ENCODE measurements around the gene AUTS2. TPM values are rescaled to one million over a fixed set of nuclear protein-coding genes. Genes with fewer than 3 reads are reported as not detected.

AUTS2 gene
- total RNA-seq, 1 experiment from 2014 or later, result 2.5 TPM

DNA sequence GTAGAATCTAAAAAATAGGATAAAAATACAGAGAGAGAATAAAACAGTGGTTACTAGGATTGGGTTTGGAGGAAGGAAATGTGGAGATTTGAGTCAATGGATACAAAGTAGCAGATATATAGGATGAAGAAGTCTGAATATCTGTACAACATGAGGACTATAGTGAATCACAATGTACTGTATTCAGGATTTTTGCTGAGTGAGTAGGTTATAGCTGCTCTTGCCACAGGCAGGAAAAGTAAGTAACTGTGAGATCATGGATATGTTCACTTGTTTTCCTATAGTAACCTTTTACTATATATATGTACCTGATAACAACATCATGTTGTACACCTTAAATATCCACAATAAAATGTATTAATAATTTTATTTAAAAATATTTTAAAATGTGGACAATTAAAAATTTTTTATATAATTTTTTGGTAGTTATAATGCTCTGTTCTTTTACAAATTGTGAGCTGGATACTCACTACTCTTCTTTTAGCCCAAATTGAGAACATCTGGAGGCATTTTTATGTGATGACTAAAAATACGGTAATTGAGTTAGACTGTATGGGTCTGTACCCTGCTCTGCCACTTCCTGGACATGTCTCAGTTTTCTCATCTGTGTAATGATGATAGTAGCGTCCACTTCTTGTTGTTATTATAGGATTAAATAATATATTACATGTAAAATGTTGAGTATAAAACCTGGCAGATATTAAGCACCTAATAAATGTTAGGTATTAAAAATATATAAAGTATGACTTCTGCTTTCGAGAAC is 439.1 kb downstream of the AUTS2 start:
- POLR2A ChIA-PET, result no interaction called here
- in situ Hi-C loops (cut with HindIII; ENCODE audit: low pct_unique_long_range_greater_than_20kb, low sequenced_read_pairs) (no loop called here), intact Hi-C loops (cut with micrococcal nuclease; ENCODE audit: unreplicated experiment) (no loop called here)

DNA sequence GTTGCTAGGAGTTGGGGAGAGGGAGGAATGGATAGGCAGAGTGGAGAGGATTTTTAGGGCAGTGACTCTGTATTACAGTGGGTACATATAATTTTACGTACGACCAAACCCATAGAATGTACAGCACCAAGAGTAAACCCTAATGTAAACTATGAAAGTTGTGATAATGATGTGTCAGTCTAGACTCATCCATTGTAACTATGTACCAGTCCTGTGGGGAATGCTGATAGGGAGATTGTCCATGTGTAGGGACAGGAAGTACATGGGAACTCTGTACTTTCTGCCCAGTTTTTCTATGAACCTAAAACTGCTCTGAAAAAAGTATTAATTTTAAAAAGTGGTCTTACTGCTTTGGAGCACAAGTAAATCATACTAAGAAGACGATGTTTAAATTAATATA is 441.8 kb downstream of the AUTS2 start:
- BruUV-seq (replicated peaks), result no TSS peak
- in situ Hi-C loops (cut with HindIII; ENCODE audit: low pct_unique_long_range_greater_than_20kb, low sequenced_read_pairs), result no loop called here
- intact Hi-C loops (cut with micrococcal nuclease; ENCODE audit: unreplicated experiment), result no loop called here
- CTCF ChIA-PET, result no interaction called here
- H3K27ac ChIP-seq (ENCODE audit: low read length), result no peak overlapping the region
- H3K4me3 ChIP-seq (ENCODE audit: low read depth in 2 of 2, low read length in 2 of 2), result no peak overlapping the region
- no peaks in the 10 kb centered on the region for H3K4me1 ChIP-seq (ENCODE audit: control insufficient read depth, insufficient read depth, low read length)
- DNase-seq (ENCODE audit: low read depth, low spot score), result no peak
- H3K36me3 ChIP-seq (ENCODE audit: control insufficient read depth, insufficient read depth, low read length), result no peaks in the 10 kb centered on the region
- no peak for ATAC-seq
- H3K27me3 ChIP-seq (ENCODE audit: control insufficient read depth, insufficient read depth, low read length), result no peaks in the 10 kb centered on the region
- TF ChIP-seq SIN3A (IDR thresholded peaks at IDR 0.05; ENCODE audit: borderline replicate concordance, insufficient read depth, low read depth, low read length) (no peak), TCF7L2 (IDR thresholded peaks at IDR 0.05; ENCODE audit: low read depth, low read length) (no peak), POLR2AphosphoS5 (IDR thresholded peaks at IDR 0.05; ENCODE audit: low read depth, low read length) (no peak)
- TF ChIP-seq, protein P1, sequence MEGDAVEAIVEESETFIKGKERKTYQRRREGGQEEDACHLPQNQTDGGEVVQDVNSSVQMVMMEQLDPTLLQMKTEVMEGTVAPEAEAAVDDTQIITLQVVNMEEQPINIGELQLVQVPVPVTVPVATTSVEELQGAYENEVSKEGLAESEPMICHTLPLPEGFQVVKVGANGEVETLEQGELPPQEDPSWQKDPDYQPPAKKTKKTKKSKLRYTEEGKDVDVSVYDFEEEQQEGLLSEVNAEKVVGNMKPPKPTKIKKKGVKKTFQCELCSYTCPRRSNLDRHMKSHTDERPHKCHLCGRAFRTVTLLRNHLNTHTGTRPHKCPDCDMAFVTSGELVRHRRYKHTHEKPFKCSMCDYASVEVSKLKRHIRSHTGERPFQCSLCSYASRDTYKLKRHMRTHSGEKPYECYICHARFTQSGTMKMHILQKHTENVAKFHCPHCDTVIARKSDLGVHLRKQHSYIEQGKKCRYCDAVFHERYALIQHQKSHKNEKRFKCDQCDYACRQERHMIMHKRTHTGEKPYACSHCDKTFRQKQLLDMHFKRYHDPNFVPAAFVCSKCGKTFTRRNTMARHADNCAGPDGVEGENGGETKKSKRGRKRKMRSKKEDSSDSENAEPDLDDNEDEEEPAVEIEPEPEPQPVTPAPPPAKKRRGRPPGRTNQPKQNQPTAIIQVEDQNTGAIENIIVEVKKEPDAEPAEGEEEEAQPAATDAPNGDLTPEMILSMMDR (IDR thresholded peaks at IDR 0.05), result no peak
- TF ChIP-seq, protein P2, sequence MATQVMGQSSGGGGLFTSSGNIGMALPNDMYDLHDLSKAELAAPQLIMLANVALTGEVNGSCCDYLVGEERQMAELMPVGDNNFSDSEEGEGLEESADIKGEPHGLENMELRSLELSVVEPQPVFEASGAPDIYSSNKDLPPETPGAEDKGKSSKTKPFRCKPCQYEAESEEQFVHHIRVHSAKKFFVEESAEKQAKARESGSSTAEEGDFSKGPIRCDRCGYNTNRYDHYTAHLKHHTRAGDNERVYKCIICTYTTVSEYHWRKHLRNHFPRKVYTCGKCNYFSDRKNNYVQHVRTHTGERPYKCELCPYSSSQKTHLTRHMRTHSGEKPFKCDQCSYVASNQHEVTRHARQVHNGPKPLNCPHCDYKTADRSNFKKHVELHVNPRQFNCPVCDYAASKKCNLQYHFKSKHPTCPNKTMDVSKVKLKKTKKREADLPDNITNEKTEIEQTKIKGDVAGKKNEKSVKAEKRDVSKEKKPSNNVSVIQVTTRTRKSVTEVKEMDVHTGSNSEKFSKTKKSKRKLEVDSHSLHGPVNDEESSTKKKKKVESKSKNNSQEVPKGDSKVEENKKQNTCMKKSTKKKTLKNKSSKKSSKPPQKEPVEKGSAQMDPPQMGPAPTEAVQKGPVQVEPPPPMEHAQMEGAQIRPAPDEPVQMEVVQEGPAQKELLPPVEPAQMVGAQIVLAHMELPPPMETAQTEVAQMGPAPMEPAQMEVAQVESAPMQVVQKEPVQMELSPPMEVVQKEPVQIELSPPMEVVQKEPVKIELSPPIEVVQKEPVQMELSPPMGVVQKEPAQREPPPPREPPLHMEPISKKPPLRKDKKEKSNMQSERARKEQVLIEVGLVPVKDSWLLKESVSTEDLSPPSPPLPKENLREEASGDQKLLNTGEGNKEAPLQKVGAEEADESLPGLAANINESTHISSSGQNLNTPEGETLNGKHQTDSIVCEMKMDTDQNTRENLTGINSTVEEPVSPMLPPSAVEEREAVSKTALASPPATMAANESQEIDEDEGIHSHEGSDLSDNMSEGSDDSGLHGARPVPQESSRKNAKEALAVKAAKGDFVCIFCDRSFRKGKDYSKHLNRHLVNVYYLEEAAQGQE (IDR thresholded peaks at IDR 0.05; ENCODE audit: insufficient read depth in 1 of 2, low read depth in 2 of 2, low read length in 1 of 2), result no peak
- POLR2A ChIA-PET, result no interaction called here
- H3K9me3 ChIP-seq (ENCODE audit: control insufficient read depth, insufficient read depth, low read depth, low read length), result no peaks in the 10 kb centered on the region

More for the DNA sequence above, 439.1 kb downstream of the AUTS2 start:
- ATAC-seq (no peak), DNase-seq (ENCODE audit: low read depth, low spot score) (no peak)
- H3K4me3 ChIP-seq (ENCODE audit: low read depth in 2 of 2, low read length in 2 of 2), result no peak overlapping the region
- BruUV-seq (replicated peaks), result no TSS peak
- CTCF ChIA-PET, result no interaction called here
- TF ChIP-seq, protein P2 (IDR thresholded peaks at IDR 0.05; ENCODE audit: insufficient read depth in 1 of 2, low read depth in 2 of 2, low read length in 1 of 2), result no peak
- TF ChIP-seq SIN3A (IDR thresholded peaks at IDR 0.05; ENCODE audit: borderline replicate concordance, insufficient read depth, low read depth, low read length) (no peak), TCF7L2 (IDR thresholded peaks at IDR 0.05; ENCODE audit: low read depth, low read length) (no peak), POLR2AphosphoS5 (IDR thresholded peaks at IDR 0.05; ENCODE audit: low read depth, low read length) (no peak)
- TF ChIP-seq, protein P1 (IDR thresholded peaks at IDR 0.05), result no peak
- no peaks in the 10 kb centered on the region for H3K27me3 ChIP-seq (ENCODE audit: control insufficient read depth, insufficient read depth, low read length)
- no peaks in the 10 kb centered on the region for H3K4me1 ChIP-seq (ENCODE audit: control insufficient read depth, insufficient read depth, low read length)
- no peaks in the 10 kb centered on the region for H3K36me3 ChIP-seq (ENCODE audit: control insufficient read depth, insufficient read depth, low read length)
- no peak overlapping the region for H3K27ac ChIP-seq (ENCODE audit: low read length)
- H3K9me3 ChIP-seq (ENCODE audit: control insufficient read depth, insufficient read depth, low read depth, low read length), result no peaks in the 10 kb centered on the region

Measured in Panc1 (cell line).